Neutrophil (primary cell): ENCODE data around the gene URI1.
"Not testable (repeated sequence)": the region's sequence is repeated elsewhere in the genome, so short reads cannot be mapped to it uniquely, and the experiment has no call there.

Source experiments
- H3K27ac ChIP-seq: fragments of 200-600 bp; sonication (generic); 2 replicates; pipeline ENCODE4 v1.5.1; 2016; ENCODE audit warnings: mild to moderate bottlenecking, moderate library complexity
- H3K27me3 ChIP-seq: fragments of 200-600 bp; sonication (generic); 2 replicates; pipeline ENCODE4 v1.6.0; 2016; ENCODE audit warnings: mild to moderate bottlenecking
- H3K36me3 ChIP-seq: fragments of 200-600 bp; sonication (generic); 2 replicates; pipeline ENCODE4 v1.5.1; 2017
- H3K4me1 ChIP-seq, 2 experiments: fragments of 200-600 bp in 1 of 2; sonication (generic) in 1 of 2; 1 replicate in 1 of 2; 2 replicates in 1 of 2; pipeline versions ENCODE4 v1.5.1 to v1.6.1; 2013 to 2016; ENCODE audit warnings: low read depth in 1 of 2, low read length in 1 of 2, mild to moderate bottlenecking in 1 of 2, moderate library complexity in 1 of 2; ENCODE audit not compliant: control insufficient read depth in 1 of 2, insufficient read depth in 1 of 2
- H3K4me3 ChIP-seq, 2 experiments: fragments of 200-600 bp in 1 of 2; sonication (generic) in 1 of 2; 1 replicate in 1 of 2; 2 replicates in 1 of 2; pipeline ENCODE4 v1.5.1; 2013 to 2016; ENCODE audit warnings: low read depth in 1 of 2, low read length in 1 of 2, mild to moderate bottlenecking in 1 of 2, moderate library complexity in 1 of 2
- H3K9me3 ChIP-seq: fragments of 200-600 bp; sonication (generic); 2 replicates; pipeline ENCODE4 v1.5.1; 2016
- CTCF ChIP-seq: fragments of 200-600 bp; sonication (generic); IDR thresholded peaks from 2 replicates; pipeline ENCODE4 v1.5.1; 2016; ENCODE audit warnings: antibody characterized with exemption

Gene URI1

GRCh38 chr19:29961311-29961710, 19.3 kb downstream of the URI1 start:
- Histone ChIP-seq H3K27me3 (no peaks in the 10 kb centered on the region), H3K4me1 (peaks cover 6 to 7% of the 10 kb centered on the region in 2 experiments), H3K9me3 (no peaks in the 10 kb centered on the region), H3K27ac (no peak overlapping the region), H3K4me3 (no peak overlapping the region), H3K36me3 (no peaks in the 10 kb centered on the region)
- TF ChIP-seq CTCF = no peak

- no peak for TF ChIP-seq CTCF
- no peaks in the 10 kb centered on the region for H3K9me3 ChIP-seq
- H3K36me3 ChIP-seq = no peaks in the 10 kb centered on the region
- no peak overlapping the region for H3K4me3 ChIP-seq
- H3K27me3 ChIP-seq = no peaks in the 10 kb centered on the region
- H3K4me1 ChIP-seq = peaks cover 15 to 16% of the 10 kb centered on the region in 2 experiments
- H3K27ac ChIP-seq = no peak overlapping the region
These were observed 20.8 kb downstream of the URI1 start for GRCh38 chr19:29962793-29963192.

- H3K27me3 ChIP-seq = no peaks in the 10 kb centered on the region
- H3K27ac ChIP-seq = no peak overlapping the region
- no peaks in the 10 kb centered on the region for H3K9me3 ChIP-seq
- TF ChIP-seq CTCF = no peak
- no peaks in the 10 kb centered on the region for H3K36me3 ChIP-seq
- H3K4me1 ChIP-seq = peaks cover 19 to 21% of the 10 kb centered on the region in 2 experiments
- no peak overlapping the region for H3K4me3 ChIP-seq
These were observed 21.5 kb downstream of the URI1 start for GRCh38 chr19:29963576-29963975.

- Histone ChIP-seq H3K27me3 (no peaks in the 10 kb centered on the region), H3K27ac (no peak overlapping the region), H3K36me3 (no peaks in the 10 kb centered on the region), H3K4me1 (peaks cover 21 to 23% of the 10 kb centered on the region in 2 experiments), H3K4me3 (no peak overlapping the region), H3K9me3 (no peaks in the 10 kb centered on the region)
- TF ChIP-seq CTCF = no peak
These were observed 22.1 kb downstream of the URI1 start for GRCh38 chr19:29964171-29964570.

GRCh38 chr19:29965492-29965891, 23.5 kb downstream of the URI1 start:
- H3K36me3 ChIP-seq = no peaks in the 10 kb centered on the region
- H3K27me3 ChIP-seq = no peaks in the 10 kb centered on the region
- H3K4me3 ChIP-seq = no peak overlapping the region
- H3K27ac ChIP-seq = no peak overlapping the region
- TF ChIP-seq CTCF = no peak
- H3K4me1 ChIP-seq = peaks cover 21 to 25% of the 10 kb centered on the region in 2 experiments
- H3K9me3 ChIP-seq = no peaks in the 10 kb centered on the region

GRCh38 chr19:29966142-29966541, 24.1 kb downstream of the URI1 start:
- H3K4me3 ChIP-seq, H3K9me3 ChIP-seq, H3K27me3 ChIP-seq, H3K36me3 ChIP-seq, H3K27ac ChIP-seq: not testable (repeated sequence)
- peaks cover 21 to 25% of the 10 kb centered on the region in 2 experiments for H3K4me1 ChIP-seq
